ENCODE results near the gene GPATCH2.

GRCh38 chr1:217617126-217617525, 13.8 kb downstream of the GPATCH2 start:
- TF ChIP-seq FOXJ3 (CRISPR knock-in tag; IDR thresholded peaks at IDR 0.05) (no peak), POLR2AphosphoS5 (IDR thresholded peaks at IDR 0.05; ENCODE audit: low read depth, low read length) (no peak)
